SK-N-SH treated with all-trans-retinoic acid at 6 μM for 48 hours (cell line): ENCODE data around the gene PKMYT1.

Source experiments
- CSDC2 ChIP-seq: fragments of 250-450 bp; sonication (Bioruptor Pico); IDR thresholded peaks from 2 replicates; pipeline ENCODE4 v1.5.0; 2020; ENCODE audit warnings: mild to moderate bottlenecking, moderate library complexity
- ESRRG ChIP-seq: fragments of 250-450 bp; sonication (Bioruptor Pico); IDR thresholded peaks from 2 replicates; pipeline ENCODE4 v1.6.1; 2021; ENCODE audit warnings: mild to moderate bottlenecking
- GLIS3 ChIP-seq: fragments of 250-450 bp; sonication (Bioruptor Pico); IDR thresholded peaks from 2 replicates; pipeline ENCODE4 v1.5.0; 2020; ENCODE audit warnings: mild to moderate bottlenecking, moderate library complexity
- PATZ1 ChIP-seq: fragments of 250-450 bp; sonication (Bioruptor Pico); IDR thresholded peaks from 2 replicates; pipeline ENCODE4 v1.8.0; 2020; ENCODE audit warnings: mild to moderate bottlenecking, moderate library complexity, borderline replicate concordance
- TCF4 ChIP-seq: fragments of 250-450 bp; sonication (Bioruptor Pico); IDR thresholded peaks from 2 replicates; pipeline ENCODE4 v1.8.0; 2021; ENCODE audit warnings: mild to moderate bottlenecking, moderate library complexity, borderline replicate concordance
- ZNF565 ChIP-seq: fragments of 450-650 bp; formaldehyde crosslinking; conservative IDR thresholded peaks from 2 replicates; pipeline ENCODE4 v1.5.0; 2020; ENCODE audit warnings: low read depth, mild to moderate bottlenecking, moderate library complexity
- ZNF70 ChIP-seq: fragments of 450-650 bp; formaldehyde crosslinking; IDR thresholded peaks from 2 replicates; pipeline ENCODE4 v1.5.0; 2020; ENCODE audit warnings: mild to moderate bottlenecking, moderate library complexity

- TF ChIP-seq GLIS3 (CRISPR knock-in tag), result no peak
- TF ChIP-seq PATZ1 (CRISPR knock-in tag), result no peak
- no peak for TF ChIP-seq ESRRG (CRISPR knock-in tag)
- no peak for TF ChIP-seq CSDC2 (CRISPR knock-in tag)
- TF ChIP-seq ZNF70 (CRISPR knock-in tag), result no peak
- no peak for TF ChIP-seq ZNF565 (CRISPR knock-in tag)
- TF ChIP-seq TCF4 (CRISPR knock-in tag), result no peak
Observed at GRCh38 chr16:2934450-2934849, 45.8 kb downstream of the PKMYT1 start.
